ENCODE results near the gene ARL16.

GRCh38 chr17:81640011-81640410 is 43.6 kb downstream of the ARL16 start:
- TF ChIP-seq CTCF (conservative IDR thresholded peaks at IDR 0.05): no peak
- no peak for TF ChIP-seq ZFX (IDR thresholded peaks at IDR 0.05)

All from C4-2B (cell line).